Psoas muscle (tissue), 8 donors: ENCODE data around the gene RNF145. TPM values are rescaled to one million over a fixed set of nuclear protein-coding genes. Genes with fewer than 3 reads are reported as not detected.

ENCODE experiments used
- ATAC-seq, 4 donors: fragments of 200-7000 bp; cut with Tn5 transposase; one replicate each; pipeline ENCODE4 v1.9.1; 2020; ENCODE audit warnings: moderate library complexity in 3 of 4, mild to moderate bottlenecking in 2 of 4
- DNase-seq, 2 donors: peaks; one replicate each; pipeline ENCODE4 v3.0.0-alpha.2; 2020
- H3K27ac ChIP-seq: fragments of 200-600 bp; one replicate; pipeline ENCODE4 v1.8.0; 2022
- H3K27me3 ChIP-seq, 3 donors: fragments of 200-600 bp in 1 of 3; one replicate each; pipeline versions ENCODE4 v1.6.1 to v1.8.0; 2013 to 2022; ENCODE audit warnings: low read length in 2 of 3, mild to moderate bottlenecking in 2 of 3, moderate library complexity in 1 of 3; ENCODE audit not compliant: insufficient read depth in 3 of 3
- H3K36me3 ChIP-seq, 2 donors: fragments of 200-600 bp in 1 of 2; one replicate each; pipeline versions ENCODE4 v1.6.1 to v1.8.0; 2013 to 2022; ENCODE audit warnings: low read depth in 1 of 2, mild to moderate bottlenecking in 1 of 2, moderate library complexity in 1 of 2; ENCODE audit not compliant: insufficient read depth in 1 of 2
- H3K4me1 ChIP-seq: fragments of 200-600 bp; one replicate; pipeline ENCODE4 v1.8.0; 2022
- H3K4me3 ChIP-seq: fragments of 200-600 bp; one replicate; pipeline ENCODE4 v1.8.0; 2022; ENCODE audit warnings: mild to moderate bottlenecking
- H3K9me3 ChIP-seq: fragments of 200-600 bp; one replicate; pipeline ENCODE4 v1.8.0; 2022
- WGBS, 3 donors: extraction: QIAGEN DNeasy Blood & Tissue Kit; methylation state at CpG; one replicate each; pipeline versions ENCODE4 v1.1.6 to v1.1.7; 2013; 5-methylcytosine and 5-hydroxymethylcytosine counted together
- intact Hi-C, 2 donors: fragments of 100-400 bp; cut with DNase I; formaldehyde crosslinking; loops; one replicate each; pipeline versions ENCODE4 v1.11.0 to v1.14.2; 2022
- polyA plus RNA-seq, 3 donors: library from polyadenylated mRNA; stranded (reverse); fragments of 200-250 nt; gene quantifications; one replicate each; pipeline ENCODE4 v1.2.3, GENCODE V29; 2013
- total RNA-seq, 4 donors: library from RNA; stranded (reverse); fragmentation: NEBNext Ultra II Directional in 2 of 4; extraction: Animal tissue kit (Norgen Biotek cat#: 25700) in 2 of 4; gene quantifications; one replicate each; pipeline versions ENCODE4 v1.2.1 to v1.2.4, GENCODE V29; 2021 to 2023
- TF ChIP-seq, protein P1 (sequence below): fragments of 200-600 bp; IDR thresholded peaks from one replicate; pipeline ENCODE4 v1.8.0; 2022; ENCODE audit warnings: antibody characterized with exemption
- donor health status: healthy with polysubstance abuse.
- donor health status: DM: no; HTN: no; CAD: no; lungs with moderate emphysema.
- donor health status: Bipolar disorder and iron deficiency.
- donor health status: healthy.
- donor health status: DM: yes; HTN: yes; CAD: no.
- donor health status: DM: no; HTN: no; CAD: no.
- donor health status: DM: no; HTN: no; CAD: no.
- donor health status: DM: yes; HTN: yes; CAD: no.

RNF145 gene
- total and polyA plus RNA-seq, 7 donors, result 6.0 to 17.8 (median 13.2) TPM

- Histone ChIP-seq H3K4me1 (peaks cover 24% of the 10 kb centered on the region), H3K9me3 (no peaks in the 10 kb centered on the region), H3K36me3 (peaks cover 0 to 8% of the 10 kb centered on the region in 2 donors), H3K27ac (peak overlapping the region; percentile 82), H3K4me3 (peak overlapping the region; percentile 86), H3K27me3 (no peaks in the 10 kb centered on the region)
- TF ChIP-seq, protein P1, sequence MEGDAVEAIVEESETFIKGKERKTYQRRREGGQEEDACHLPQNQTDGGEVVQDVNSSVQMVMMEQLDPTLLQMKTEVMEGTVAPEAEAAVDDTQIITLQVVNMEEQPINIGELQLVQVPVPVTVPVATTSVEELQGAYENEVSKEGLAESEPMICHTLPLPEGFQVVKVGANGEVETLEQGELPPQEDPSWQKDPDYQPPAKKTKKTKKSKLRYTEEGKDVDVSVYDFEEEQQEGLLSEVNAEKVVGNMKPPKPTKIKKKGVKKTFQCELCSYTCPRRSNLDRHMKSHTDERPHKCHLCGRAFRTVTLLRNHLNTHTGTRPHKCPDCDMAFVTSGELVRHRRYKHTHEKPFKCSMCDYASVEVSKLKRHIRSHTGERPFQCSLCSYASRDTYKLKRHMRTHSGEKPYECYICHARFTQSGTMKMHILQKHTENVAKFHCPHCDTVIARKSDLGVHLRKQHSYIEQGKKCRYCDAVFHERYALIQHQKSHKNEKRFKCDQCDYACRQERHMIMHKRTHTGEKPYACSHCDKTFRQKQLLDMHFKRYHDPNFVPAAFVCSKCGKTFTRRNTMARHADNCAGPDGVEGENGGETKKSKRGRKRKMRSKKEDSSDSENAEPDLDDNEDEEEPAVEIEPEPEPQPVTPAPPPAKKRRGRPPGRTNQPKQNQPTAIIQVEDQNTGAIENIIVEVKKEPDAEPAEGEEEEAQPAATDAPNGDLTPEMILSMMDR, result no peak
- ATAC-seq (no peak), DNase-seq (no peak)
- intact Hi-C loops, result loop anchor here (5.0 kb wide), 2 partner anchors 35 to 50 kb away; no protein-coding TSS in a partner anchor
- 20 to 24% (median 24%) methylated on average over 5 of the region's 5 CpGs for WGBS, 3 donors
Observed at GRCh38 chr5:159207222-159207685, 2.1 kb downstream of the RNF145 start.

- Histone ChIP-seq H3K9me3 (no peaks in the 10 kb centered on the region), H3K27me3 (no peaks in the 10 kb centered on the region), H3K27ac (peak overlapping the region; percentile 82), H3K36me3 (peaks cover 0 to 9% of the 10 kb centered on the region in 2 donors), H3K4me3 (peak overlapping the region; percentile 86), H3K4me1 (peaks cover 24% of the 10 kb centered on the region)
- WGBS, 3 donors, result 56 to 59% (median 57%) methylated on average over 2 of the region's 2 CpGs
- intact Hi-C loops, result loop anchor here (5.0 kb wide), 2 partner anchors 35 to 50 kb away; no protein-coding TSS in a partner anchor
- TF ChIP-seq, protein P1, result no peak
- DNase-seq (no peak), ATAC-seq (no peak)
Observed at GRCh38 chr5:159206818-159207217, 2.5 kb downstream of the RNF145 start.

GRCh38 chr5:159206368-159206767, 3.0 kb downstream of the RNF145 start:
- TF ChIP-seq, protein P1, result no peak
- peak overlapping the region; percentile 82 for H3K27ac ChIP-seq
- H3K36me3 ChIP-seq, result peaks cover 0 to 9% of the 10 kb centered on the region in 2 donors
- H3K4me1 ChIP-seq, result peaks cover 24% of the 10 kb centered on the region
- no peak for ATAC-seq
- intact Hi-C loops, result loop anchor here (5.0 kb wide), 2 partner anchors 34 to 49 kb away; no protein-coding TSS in a partner anchor
- H3K4me3 ChIP-seq, result peak overlapping the region; percentile 86
- DNase-seq, result no peak
- H3K9me3 ChIP-seq, result no peaks in the 10 kb centered on the region
- no peaks in the 10 kb centered on the region for H3K27me3 ChIP-seq
- 48 to 58% (median 53%) methylated on average over 2 of the region's 2 CpGs for WGBS, 3 donors

- intact Hi-C loops, result no loop called here
- Histone ChIP-seq H3K36me3 (peaks cover 0 to 9% of the 10 kb centered on the region in 2 donors), H3K9me3 (no peaks in the 10 kb centered on the region), H3K4me1 (peaks cover 24% of the 10 kb centered on the region), H3K27ac (no peak overlapping the region), H3K4me3 (no peak overlapping the region), H3K27me3 (no peaks in the 10 kb centered on the region)
- TF ChIP-seq, protein P1, result no peak
- WGBS, 3 donors, result 69 to 89% (median 71%) methylated on average over 2 of the region's 2 CpGs
- DNase-seq, result no peak
- ATAC-seq, result no peak
Observed at GRCh38 chr5:159203351-159203750, 6.0 kb downstream of the RNF145 start.

DNA sequence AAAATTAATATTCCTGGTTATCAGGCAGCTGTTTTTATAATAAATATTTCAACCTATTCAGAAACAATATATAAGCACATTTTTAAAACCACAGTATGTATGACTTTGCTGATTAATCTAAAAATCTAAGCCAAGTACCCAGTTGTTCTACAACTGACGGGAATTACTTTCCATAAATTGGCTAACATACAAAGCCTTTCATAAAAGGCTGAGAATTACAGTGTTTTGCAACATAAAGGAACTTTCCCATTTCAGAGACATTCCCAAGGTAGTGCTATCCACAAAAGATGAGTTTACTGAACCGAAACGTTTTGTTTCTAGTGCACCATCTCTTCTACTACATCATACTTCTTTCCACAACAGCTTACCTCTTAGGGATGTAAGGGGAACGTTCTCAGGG, 7.2 kb downstream of the RNF145 start:
- DNase-seq, result no peak
- TF ChIP-seq, protein P1, result no peak
- Histone ChIP-seq H3K4me3 (no peak overlapping the region), H3K36me3 (peaks cover 0 to 9% of the 10 kb centered on the region in 2 donors), H3K27ac (no peak overlapping the region), H3K4me1 (peaks cover 22% of the 10 kb centered on the region), H3K27me3 (no peaks in the 10 kb centered on the region), H3K9me3 (no peaks in the 10 kb centered on the region)
- no peak for ATAC-seq
- intact Hi-C loops, result no loop called here
- 67 to 75% (median 67%) methylated on average over 4 of the region's 4 CpGs for WGBS, 3 donors
